Natural killer cell (primary cell): ENCODE results near the gene ACLY. TPM values are rescaled to one million over a fixed set of nuclear protein-coding genes. Genes with fewer than 3 reads are reported as not detected.

Experiments
- ATAC-seq, 3 donors: fragments of 150-1000 bp in 2 of 3; fragments of 200-7000 bp in 1 of 3; cut with Tn5 transposase; 1 replicate in 1 of 3; 2 replicates in 2 of 3; pipeline ENCODE4 v1.10.0; 2021; ENCODE audit warnings: mild to moderate bottlenecking in 2 of 3, moderate library complexity in 2 of 3
- DNase-seq, 2 donors: peaks; one replicate each; pipeline versions ENCODE4 v3.0.0 to v3.0.0-alpha.2; 2013 to 2021; ENCODE audit warnings: mixed read lengths in 1 of 2
- H3K27ac ChIP-seq: one replicate; pipeline ENCODE4 v1.5.1; 2013; ENCODE audit warnings: mild to moderate bottlenecking, low read length
- H3K27me3 ChIP-seq: one replicate; pipeline ENCODE4 v1.6.1; 2013; ENCODE audit warnings: low read length; ENCODE audit not compliant: control insufficient read depth, insufficient read depth
- H3K36me3 ChIP-seq: one replicate; pipeline ENCODE4 v1.6.1; 2013; ENCODE audit warnings: low read length; ENCODE audit not compliant: control insufficient read depth, insufficient read depth
- H3K4me1 ChIP-seq: one replicate; pipeline ENCODE4 v1.6.1; 2013; ENCODE audit warnings: low read length; ENCODE audit not compliant: control insufficient read depth, insufficient read depth
- H3K4me3 ChIP-seq: one replicate; pipeline ENCODE4 v1.5.1; 2013; ENCODE audit warnings: low read length
- H3K9me3 ChIP-seq: one replicate; pipeline ENCODE4 v1.6.1; 2013; ENCODE audit warnings: low read length; ENCODE audit not compliant: control insufficient read depth, insufficient read depth
- H3K27ac Mint-ChIP-seq, 2 donors: one replicate each; pipeline ENCODE4 v1.8.0; 2022; ENCODE audit warnings: mild to moderate bottlenecking in 2 of 2, mixed read lengths in 2 of 2, moderate library complexity in 1 of 2
- H3K27me3 Mint-ChIP-seq, 2 donors: one replicate each; pipeline ENCODE4 v1.8.0; 2022; ENCODE audit warnings: low read depth in 2 of 2, mixed read lengths in 2 of 2
- H3K36me3 Mint-ChIP-seq: one replicate; pipeline ENCODE4 v1.8.0; 2022; ENCODE audit warnings: mixed read lengths
- H3K4me1 Mint-ChIP-seq, 2 donors: one replicate each; pipeline ENCODE4 v1.8.0; 2022; ENCODE audit warnings: mixed read lengths in 2 of 2
- H3K4me3 Mint-ChIP-seq: one replicate; pipeline ENCODE4 v1.8.0; 2022; ENCODE audit warnings: mild to moderate bottlenecking, moderate library complexity, mixed read lengths
- H3K9me3 Mint-ChIP-seq, 2 donors: one replicate each; pipeline ENCODE4 v1.8.0; 2022; ENCODE audit warnings: mixed read lengths in 2 of 2
- CTCF ChIP-seq: fragments of 200-600 bp; IDR thresholded peaks from one replicate; pipeline ENCODE4 v1.8.0; 2022; ENCODE audit warnings: antibody characterized with exemption
- WGBS: methylation state at CpG from one replicate; pipeline ENCODE4 v1.1.7; 2013; ENCODE audit warnings: missing lambda C conversion rate; ENCODE audit not compliant: insufficient coverage; 5-methylcytosine and 5-hydroxymethylcytosine counted together
- intact Hi-C: fragments of 100-400 bp; cut with micrococcal nuclease; formaldehyde crosslinking; loops from one replicate; pipeline ENCODE4 v1.14.2; 2022
- total RNA-seq, 4 donors: library from RNA; stranded (reverse); fragments of 120-200 nt in 1 of 4; gene quantifications; one replicate each; pipeline versions ENCODE4 v1.2.3 to v1.2.4, GENCODE V29; 2013 to 2022

The ACLY gene
- total RNA-seq, 3 donors from 2014 or later (not counting 1 experiment from before 2014, with no cell fraction given): 86.5 to 106 (median 106) TPM

GRCh38 chr17:41962111-41962510 lies 43.4 kb upstream of the ACLY start:
- no peaks in the 10 kb centered on the region for H3K27me3 Mint-ChIP-seq
- H3K9me3 Mint-ChIP-seq: no peaks in the 10 kb centered on the region
- peaks cover 13 to 14% of the 10 kb centered on the region in 2 donors for H3K4me1 Mint-ChIP-seq
- H3K4me3 Mint-ChIP-seq: no peak overlapping the region
- Histone ChIP-seq H3K4me3 (no peak overlapping the region), H3K9me3 (no peaks in the 10 kb centered on the region), H3K27ac (no peak overlapping the region), H3K36me3 (no peaks in the 10 kb centered on the region), H3K4me1 (peaks cover 9% of the 10 kb centered on the region), H3K27me3 (no peaks in the 10 kb centered on the region)
- 82% methylated on average over 5 of the region's 5 CpGs for whole genome bisulfite sequencing
- TF ChIP-seq CTCF: no peak
- H3K36me3 Mint-ChIP-seq: no peaks in the 10 kb centered on the region
- ATAC-seq (no peak), DNase-seq (no peak)
- H3K27ac Mint-ChIP-seq: no peak overlapping the region
- intact Hi-C loops: no loop called here

- DNase-seq: no peak
- ATAC-seq: peak in 1 of 3 donors; percentile 29
- H3K4me1 ChIP-seq: no peaks in the 10 kb centered on the region
- intact Hi-C loops: no loop called here
- H3K9me3 ChIP-seq: no peaks in the 10 kb centered on the region
- H3K27me3 ChIP-seq: no peaks in the 10 kb centered on the region
- H3K27ac ChIP-seq: no peak overlapping the region
- Mint-ChIP-seq H3K27me3 (no peaks in the 10 kb centered on the region), H3K4me3 (no peak overlapping the region), H3K27ac (no peak overlapping the region), H3K9me3 (no peaks in the 10 kb centered on the region), H3K36me3 (no peaks in the 10 kb centered on the region), H3K4me1 (no peaks in the 10 kb centered on the region)
- no peak overlapping the region for H3K4me3 ChIP-seq
- H3K36me3 ChIP-seq: no peaks in the 10 kb centered on the region
- WGBS: 80% methylated on average over 17 of the region's 17 CpGs
- no peak for TF ChIP-seq CTCF
Measured at GRCh38 chr17:41959336-41960095, 40.8 kb upstream of the ACLY start.

GRCh38 chr17:41959030-41959335 lies 40.2 kb upstream of the ACLY start:
- Mint-ChIP-seq H3K36me3 (no peaks in the 10 kb centered on the region), H3K9me3 (no peaks in the 10 kb centered on the region), H3K4me3 (no peak overlapping the region), H3K27ac (no peak overlapping the region), H3K27me3 (no peaks in the 10 kb centered on the region), H3K4me1 (no peaks in the 10 kb centered on the region)
- 96% methylated on average over 2 of the region's 2 CpGs for WGBS
- Histone ChIP-seq H3K4me3 (no peak overlapping the region), H3K27ac (no peak overlapping the region), H3K9me3 (no peaks in the 10 kb centered on the region), H3K27me3 (no peaks in the 10 kb centered on the region), H3K4me1 (no peaks in the 10 kb centered on the region), H3K36me3 (no peaks in the 10 kb centered on the region)
- DNase-seq (no peak), ATAC-seq (no peak)
- intact Hi-C loops: no loop called here
- TF ChIP-seq CTCF: no peak

- Histone ChIP-seq H3K4me3 (no peak overlapping the region), H3K27me3 (no peaks in the 10 kb centered on the region), H3K9me3 (no peaks in the 10 kb centered on the region), H3K36me3 (no peaks in the 10 kb centered on the region), H3K4me1 (no peaks in the 10 kb centered on the region), H3K27ac (no peak overlapping the region)
- Mint-ChIP-seq H3K4me1 (no peaks in the 10 kb centered on the region), H3K27me3 (no peaks in the 10 kb centered on the region), H3K4me3 (no peak overlapping the region), H3K36me3 (no peaks in the 10 kb centered on the region), H3K27ac (no peak overlapping the region), H3K9me3 (no peaks in the 10 kb centered on the region)
- 84% methylated on average over 6 of the region's 6 CpGs for WGBS
- no peak for TF ChIP-seq CTCF
- ATAC-seq (no peak), DNase-seq (no peak)
- intact Hi-C loops: no loop called here
Measured at GRCh38 chr17:41957869-41958439, 39.2 kb upstream of the ACLY start.
